Measurements from ENCODE around the gene OSGIN1. TPM values are rescaled to one million over a fixed set of nuclear protein-coding genes. Genes with fewer than 3 reads are reported as not detected.

The OSGIN1 gene
- total RNA-seq, 1 experiment from 2014 or later = 1.7 TPM

- POLR2A ChIA-PET = no interaction called here
- no peak for DNase-seq (ENCODE audit: low spot score)
- ATAC-seq = no peak
- Mint-ChIP-seq H3K4me1 (peaks cover 26% of the 10 kb centered on the region), H3K9me3 (no peaks in the 10 kb centered on the region), H3K4me3 (no peak overlapping the region), H3K27ac (no peak overlapping the region), H3K27me3 (ENCODE audit: low read depth) (peaks cover 2% of the 10 kb centered on the region; the same call in 1 of the 2 replicates), H3K36me3 (peaks cover 3% of the 10 kb centered on the region; the same call in 1 of the 2 replicates)
- CTCF ChIA-PET = interaction anchor here (1.9 kb wide), 1 partner anchor 42 kb away, joined by 6 read pairs; no protein-coding TSS in a partner anchor
- TF ChIP-seq RORB (CRISPR knock-in tag; IDR thresholded peaks at IDR 0.05) = no peak
- no peak for TF ChIP-seq AFF4 (CRISPR knock-in tag; IDR thresholded peaks at IDR 0.05; ENCODE audit: borderline replicate concordance)
- TF ChIP-seq ETV6 (CRISPR knock-in tag; IDR thresholded peaks at IDR 0.05) = no peak
- no peak for TF ChIP-seq ZNF512 (CRISPR knock-in tag; IDR thresholded peaks at IDR 0.05; ENCODE audit: borderline replicate concordance)
- no peak for TF ChIP-seq RELA (CRISPR knock-in tag; IDR thresholded peaks at IDR 0.05; ENCODE audit: borderline replicate concordance)
- no peak for TF ChIP-seq AR (CRISPR knock-in tag; IDR thresholded peaks at IDR 0.05)
- no peak for TF ChIP-seq ARID4B (CRISPR knock-in tag; IDR thresholded peaks at IDR 0.05; ENCODE audit: borderline replicate concordance)
Observed at GRCh38 chr16:83928341-83929055, 24.5 kb upstream of the OSGIN1 start.

- POLR2A ChIA-PET = interaction anchor here (0.9 kb wide), 1 partner anchor 19 kb away, joined by 3 read pairs; no protein-coding TSS in a partner anchor
- CTCF ChIA-PET = interaction anchor here (1.1 kb wide), 1 partner anchor 27 kb away, joined by 5 read pairs; no protein-coding TSS in a partner anchor
- H3K4me3 Mint-ChIP-seq = no peak overlapping the region
- TF ChIP-seq ZBTB43 (CRISPR knock-in tag; IDR thresholded peaks at IDR 0.05) = no peak
- no peak for TF ChIP-seq ZNF425 (CRISPR knock-in tag; conservative IDR thresholded peaks at IDR 0.05)
- TF ChIP-seq JUN (CRISPR knock-in tag; IDR thresholded peaks at IDR 0.05) = no peak
- no peaks in the 10 kb centered on the region for H3K9me3 Mint-ChIP-seq
- peaks cover 22% of the 10 kb centered on the region for H3K4me1 Mint-ChIP-seq
- peak overlapping the region; percentile 12; the same call in 1 of the 2 replicates for H3K27ac Mint-ChIP-seq
- H3K27me3 Mint-ChIP-seq (ENCODE audit: low read depth) = peaks cover 2% of the 10 kb centered on the region; the same call in 1 of the 2 replicates
- H3K36me3 Mint-ChIP-seq = peaks cover 3% of the 10 kb centered on the region; the same call in 1 of the 2 replicates
- ATAC-seq (no peak), DNase-seq (ENCODE audit: low spot score) (no peak)
Observed at GRCh38 chr16:83929811-83930555, 23.1 kb upstream of the OSGIN1 start.

Measured in WTC11 (cell line).